Osteocyte (in vitro differentiated cells): ENCODE measurements around the gene NTF3. TPM values are rescaled to one million over a fixed set of nuclear protein-coding genes. Genes with fewer than 3 reads are reported as not detected.
A peak's percentile ranks its signal among the peaks of the same experiment; 100 is the strongest.

Experiments used
- DNase-seq: peaks from one replicate; pipeline ENCODE4 v3.0.0; 2021; ENCODE audit warnings: mixed read lengths; ENCODE audit not compliant: unreplicated experiment; ENCODE audit errors: extremely low spot score
- H3K27ac Mint-ChIP-seq: one replicate; pipeline ENCODE4 v1.8.0; 2021; ENCODE audit warnings: mild to moderate bottlenecking, mixed read lengths; ENCODE audit not compliant: unreplicated experiment
- H3K27me3 Mint-ChIP-seq: one replicate; pipeline ENCODE4 v1.8.0; 2021; ENCODE audit warnings: mixed read lengths; ENCODE audit not compliant: unreplicated experiment
- H3K36me3 Mint-ChIP-seq: one replicate; pipeline ENCODE4 v1.8.0; 2021; ENCODE audit warnings: mixed read lengths; ENCODE audit not compliant: unreplicated experiment
- H3K4me1 Mint-ChIP-seq: one replicate; pipeline ENCODE4 v1.8.0; 2021; ENCODE audit warnings: mixed read lengths; ENCODE audit not compliant: unreplicated experiment
- H3K4me3 Mint-ChIP-seq: one replicate; pipeline ENCODE4 v1.8.0; 2021; ENCODE audit warnings: mild to moderate bottlenecking, moderate library complexity, mixed read lengths; ENCODE audit not compliant: unreplicated experiment
- H3K9me3 Mint-ChIP-seq: one replicate; pipeline ENCODE4 v1.8.0; 2021; ENCODE audit warnings: mixed read lengths; ENCODE audit not compliant: unreplicated experiment
- CTCF ChIP-seq: fragments of 200-600 bp; sonication (generic); IDR thresholded peaks from 2 replicates; pipeline ENCODE4 v1.5.0; 2021; ENCODE audit warnings: antibody characterized with exemption, mild to moderate bottlenecking, moderate library complexity
- total RNA-seq: library from RNA; stranded (reverse); gene quantifications from 2 replicates; pipeline ENCODE4 v1.2.1, GENCODE V29; 2021

Gene NTF3
- total RNA-seq, 1 donor from 2014 or later = 1.1 TPM

- Mint-ChIP-seq H3K4me1 (peaks cover 24% of the 10 kb centered on the region), H3K27me3 (peaks cover 62% of the 10 kb centered on the region), H3K27ac (no peak overlapping the region), H3K9me3 (no peaks in the 10 kb centered on the region), H3K4me3 (no peak overlapping the region), H3K36me3 (no peaks in the 10 kb centered on the region)
- DNase-seq = no peak
- TF ChIP-seq CTCF = peak; percentile 69
Observed at GRCh38 chr12:5428332-5429221, 3.3 kb upstream of the NTF3 start.

- Mint-ChIP-seq H3K36me3 (no peaks in the 10 kb centered on the region), H3K27ac (no peak overlapping the region), H3K4me1 (peaks cover 24% of the 10 kb centered on the region), H3K4me3 (no peak overlapping the region), H3K27me3 (peaks cover 61% of the 10 kb centered on the region), H3K9me3 (no peaks in the 10 kb centered on the region)
- no peak for TF ChIP-seq CTCF
- no peak for DNase-seq
Observed at GRCh38 chr12:5429741-5430557, 2.0 kb upstream of the NTF3 start.

GRCh38 chr12:5430641-5431603 is 986 bp upstream of the NTF3 start:
- Mint-ChIP-seq H3K27ac (no peak overlapping the region), H3K27me3 (peaks cover 57% of the 10 kb centered on the region), H3K4me3 (peak overlapping the region; percentile 74), H3K36me3 (no peaks in the 10 kb centered on the region), H3K9me3 (no peaks in the 10 kb centered on the region), H3K4me1 (peaks cover 24% of the 10 kb centered on the region)
- TF ChIP-seq CTCF = no peak
- no peak for DNase-seq

- no peak overlapping the region for H3K27ac Mint-ChIP-seq
- H3K9me3 Mint-ChIP-seq = peaks cover 2% of the 10 kb centered on the region
- TF ChIP-seq CTCF = no peak
- H3K4me1 Mint-ChIP-seq = peaks cover 24% of the 10 kb centered on the region
- H3K27me3 Mint-ChIP-seq = peaks cover 50% of the 10 kb centered on the region
- peak overlapping the region; percentile 83 for H3K4me3 Mint-ChIP-seq
- H3K36me3 Mint-ChIP-seq = no peaks in the 10 kb centered on the region
- DNase-seq = no peak
Observed at GRCh38 chr12:5433081-5433844, 1.4 kb downstream of the NTF3 start.
